SK-N-SH treated with all-trans-retinoic acid at 6 μM for 48 hours (cell line): ENCODE data around the gene TNFRSF8.

ENCODE experiments used
- ATAC-seq: fragments of 200-7000 bp; cut with Tn5 transposase; 3 replicates; pipeline ENCODE4 v1.9.1; 2020; ENCODE audit warnings: mild to moderate bottlenecking, moderate library complexity
- ARNTL ChIP-seq: fragments of 450-650 bp; formaldehyde crosslinking; IDR thresholded peaks from 2 replicates; pipeline ENCODE4 v1.5.0; 2020; ENCODE audit warnings: low read depth, mild to moderate bottlenecking, moderate library complexity, borderline replicate concordance
- BACH2 ChIP-seq: fragments of 250-450 bp; sonication (Bioruptor Pico); IDR thresholded peaks from 2 replicates; pipeline ENCODE4 v1.9.0; 2021; ENCODE audit warnings: mild to moderate bottlenecking, borderline replicate concordance
- CREB5 ChIP-seq: fragments of 250-450 bp; sonication (Bioruptor Pico); IDR thresholded peaks from 2 replicates; pipeline ENCODE4 v1.5.1; 2020; ENCODE audit warnings: low read depth, mild to moderate bottlenecking, moderate library complexity
- CSDC2 ChIP-seq: fragments of 250-450 bp; sonication (Bioruptor Pico); IDR thresholded peaks from 2 replicates; pipeline ENCODE4 v1.5.0; 2020; ENCODE audit warnings: mild to moderate bottlenecking, moderate library complexity
- CSRNP3 ChIP-seq: fragments of 250-450 bp; sonication (Bioruptor Pico); IDR thresholded peaks from 2 replicates; pipeline ENCODE4 v1.5.1; 2021; ENCODE audit warnings: mild to moderate bottlenecking, moderate library complexity
- ESRRG ChIP-seq: fragments of 250-450 bp; sonication (Bioruptor Pico); IDR thresholded peaks from 2 replicates; pipeline ENCODE4 v1.6.1; 2021; ENCODE audit warnings: mild to moderate bottlenecking
- GLIS3 ChIP-seq: fragments of 250-450 bp; sonication (Bioruptor Pico); IDR thresholded peaks from 2 replicates; pipeline ENCODE4 v1.5.0; 2020; ENCODE audit warnings: mild to moderate bottlenecking, moderate library complexity
- PATZ1 ChIP-seq: fragments of 250-450 bp; sonication (Bioruptor Pico); IDR thresholded peaks from 2 replicates; pipeline ENCODE4 v1.8.0; 2020; ENCODE audit warnings: mild to moderate bottlenecking, moderate library complexity, borderline replicate concordance
- POU6F1 ChIP-seq: fragments of 250-450 bp; sonication (Bioruptor Pico); IDR thresholded peaks from 2 replicates; pipeline ENCODE4 v1.8.0; 2021; ENCODE audit warnings: low read depth, mild to moderate bottlenecking, moderate library complexity, borderline replicate concordance
- PPARA ChIP-seq: fragments of 250-450 bp; sonication (Bioruptor Pico); IDR thresholded peaks from 2 replicates; pipeline ENCODE4 v1.5.0; 2020; ENCODE audit warnings: mild to moderate bottlenecking, borderline replicate concordance
- TCF4 ChIP-seq: fragments of 250-450 bp; sonication (Bioruptor Pico); IDR thresholded peaks from 2 replicates; pipeline ENCODE4 v1.8.0; 2021; ENCODE audit warnings: mild to moderate bottlenecking, moderate library complexity, borderline replicate concordance
- TOX ChIP-seq: fragments of 250-450 bp; sonication (Bioruptor Pico); IDR thresholded peaks from 2 replicates; pipeline ENCODE4 v1.8.0; 2021; ENCODE audit warnings: mild to moderate bottlenecking, moderate library complexity, borderline replicate concordance
- TSHZ2 ChIP-seq: fragments of 250-450 bp; sonication (Bioruptor Pico); IDR thresholded peaks from 2 replicates; pipeline ENCODE4 v1.5.0; 2020; ENCODE audit warnings: mild to moderate bottlenecking, moderate library complexity
- ZC3H10 ChIP-seq: fragments of 250-450 bp; sonication (Bioruptor Pico); IDR thresholded peaks from 2 replicates; pipeline ENCODE4 v1.5.1; 2021; ENCODE audit warnings: mild to moderate bottlenecking, moderate library complexity
- ZFP3 ChIP-seq: fragments of 250-450 bp; sonication (Bioruptor Pico); IDR thresholded peaks from 2 replicates; pipeline ENCODE4 v1.5.0; 2020; ENCODE audit warnings: mild to moderate bottlenecking, moderate library complexity
- ZFP30 ChIP-seq: fragments of 450-650 bp; formaldehyde crosslinking; IDR thresholded peaks from 2 replicates; pipeline ENCODE4 v1.5.0; 2022; ENCODE audit warnings: mild to moderate bottlenecking, moderate library complexity
- ZNF565 ChIP-seq: fragments of 450-650 bp; formaldehyde crosslinking; conservative IDR thresholded peaks from 2 replicates; pipeline ENCODE4 v1.5.0; 2020; ENCODE audit warnings: low read depth, mild to moderate bottlenecking, moderate library complexity
- ZNF8 ChIP-seq: fragments of 450-650 bp; formaldehyde crosslinking; IDR thresholded peaks from 2 replicates; pipeline ENCODE4 v1.5.0; 2020; ENCODE audit warnings: mild to moderate bottlenecking, moderate library complexity

Gene TNFRSF8

GRCh38 chr1:12051361-12051760 is 11.7 kb upstream of the TNFRSF8 start:
- ATAC-seq = no peak
- no peak for TF ChIP-seq ARNTL (CRISPR knock-in tag)

GRCh38 chr1:12052008-12052573 is 11.0 kb upstream of the TNFRSF8 start:
- peak; percentile 98 for ATAC-seq
- TF ChIP-seq PATZ1 (CRISPR knock-in tag) (peak; percentile 46; the same call in 1 of the 2 replicates), CSDC2 (CRISPR knock-in tag) (no peak)

GRCh38 chr1:12052997-12053686 is 10.0 kb upstream of the TNFRSF8 start:
- TF ChIP-seq ZFP3 (CRISPR knock-in tag) = no peak
- no peak for TF ChIP-seq ZC3H10 (CRISPR knock-in tag)
- TF ChIP-seq ZFP30 (CRISPR knock-in tag) = no peak
- TF ChIP-seq ZNF565 (CRISPR knock-in tag) = no peak
- no peak for TF ChIP-seq CSRNP3 (CRISPR knock-in tag)
- no peak for TF ChIP-seq TSHZ2
- TF ChIP-seq POU6F1 (CRISPR knock-in tag) = no peak
- no peak for TF ChIP-seq TCF4
- no peak for TF ChIP-seq TOX (CRISPR knock-in tag)
- TF ChIP-seq GLIS3 (CRISPR knock-in tag) = no peak
- ATAC-seq = peak; percentile 11; the same call in 1 of the 3 replicates

- no peak for ATAC-seq
- TF ChIP-seq ZNF565 (CRISPR knock-in tag) (no peak), ZNF8 (CRISPR knock-in tag) (no peak), TCF4 (no peak)
- TF ChIP-seq, all 23 proteins: peak for 0
Observed at GRCh38 chr1:12053752-12054548, 9.2 kb upstream of the TNFRSF8 start.

- no peak for TF ChIP-seq ARNTL (CRISPR knock-in tag)
- TF ChIP-seq BACH2 (CRISPR knock-in tag) = no peak
- no peak for TF ChIP-seq TCF4
- no peak for TF ChIP-seq GLIS3 (CRISPR knock-in tag)
- no peak for TF ChIP-seq PPARA (CRISPR knock-in tag)
- TF ChIP-seq ZC3H10 (CRISPR knock-in tag) = no peak
- no peak for TF ChIP-seq ESRRG (CRISPR knock-in tag)
- TF ChIP-seq CREB5 (CRISPR knock-in tag) = no peak
- TF ChIP-seq, all 23 proteins: peak for 0
- ATAC-seq = no peak
Observed at GRCh38 chr1:12055259-12055658, 7.8 kb upstream of the TNFRSF8 start.
